Calu3 (cell line): ENCODE results near the gene INSIG1. TPM values are rescaled to one million over a fixed set of nuclear protein-coding genes. Genes with fewer than 3 reads are reported as not detected.

ENCODE experiments used
- BruUV-seq: library from RNA; stranded (reverse); fragments of 400-500 nt; replicated peaks from 2 replicates; lab custom pipeline; 2021; lab: Mats Ljungman, UMichigan
- CTCF ChIA-PET: fragments of 300-600 bp; sonication (Branson Sonifier 250); formaldehyde crosslinking; loops from one replicate; lab custom pipeline; 2022; ENCODE audit warnings: antibody characterized with exemption; lab: Charles Lee
- DNase-seq: peaks from one replicate; pipeline ENCODE4 v3.0.0; 2022
- H3K27ac Mint-ChIP-seq: one replicate; pipeline ENCODE4 v1.8.0; 2022; ENCODE audit warnings: mixed read lengths; ENCODE audit not compliant: unreplicated experiment
- H3K27me3 Mint-ChIP-seq: one replicate; pipeline ENCODE4 v1.8.0; 2022; ENCODE audit warnings: mixed read lengths; ENCODE audit not compliant: unreplicated experiment
- H3K36me3 Mint-ChIP-seq: one replicate; pipeline ENCODE4 v1.8.0; 2022; ENCODE audit warnings: mild to moderate bottlenecking, moderate library complexity, mixed read lengths; ENCODE audit not compliant: insufficient read depth, unreplicated experiment
- H3K4me1 Mint-ChIP-seq: one replicate; pipeline ENCODE4 v1.8.0; 2022; ENCODE audit warnings: mild to moderate bottlenecking, low read depth, mixed read lengths; ENCODE audit not compliant: unreplicated experiment
- H3K4me3 Mint-ChIP-seq: one replicate; pipeline ENCODE4 v1.8.0; 2022; ENCODE audit warnings: mild to moderate bottlenecking, low read depth, moderate library complexity, mixed read lengths; ENCODE audit not compliant: unreplicated experiment
- H3K9me3 Mint-ChIP-seq: one replicate; pipeline ENCODE4 v1.8.0; 2022; ENCODE audit warnings: low read depth, mixed read lengths; ENCODE audit not compliant: unreplicated experiment
- CTCF ChIP-seq: fragments of 200-600 bp; IDR thresholded peaks from one replicate; pipeline ENCODE4 v1.8.0; 2022; ENCODE audit warnings: antibody characterized with exemption; ENCODE audit not compliant: unreplicated experiment
- intact Hi-C: fragments of 100-400 bp; cut with micrococcal nuclease; formaldehyde crosslinking; loops from one replicate; pipeline ENCODE4 v1.10.0; 2022; ENCODE audit not compliant: unreplicated experiment
- total RNA-seq: library from RNA; stranded (reverse); gene quantifications from 2 replicates; pipeline ENCODE4 v1.2.3, GENCODE V29; 2022

INSIG1 gene
- total RNA-seq, 1 experiment from 2014 or later = 71.3 TPM

DNA sequence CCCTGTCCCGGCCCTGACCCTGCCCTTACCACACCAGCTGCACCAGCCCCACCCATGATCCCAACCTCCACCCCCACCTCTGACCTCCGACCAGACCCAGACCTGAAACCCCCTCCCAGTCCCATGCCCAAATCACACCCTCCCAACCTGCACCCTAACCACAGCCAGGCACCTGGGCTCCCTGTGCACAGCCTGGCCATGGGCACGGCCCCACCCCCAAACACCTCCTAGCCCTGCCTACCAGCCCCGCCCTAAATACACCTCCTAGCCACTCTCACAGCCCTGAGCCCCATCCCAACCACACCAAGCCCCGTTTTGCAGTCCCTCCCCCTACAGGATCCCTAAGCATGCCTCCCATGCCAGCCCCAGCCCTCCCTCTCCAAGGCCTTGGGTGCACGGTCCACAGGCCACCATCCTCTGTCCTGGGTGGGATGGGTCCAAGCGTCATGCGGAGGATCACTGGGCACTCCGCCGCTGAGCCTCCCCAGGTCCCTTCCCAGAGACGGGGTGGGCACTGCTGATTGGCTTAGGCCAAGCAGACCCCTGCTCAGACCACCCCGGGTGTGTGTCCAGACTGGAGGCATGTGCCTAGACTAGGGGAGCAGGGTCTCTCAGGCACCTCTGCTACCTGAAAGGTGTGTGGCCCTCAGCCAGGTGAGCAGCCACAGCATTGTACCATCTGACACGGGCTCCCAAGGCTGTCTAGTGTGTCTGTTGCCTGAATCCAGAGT is 30.1 kb downstream of the INSIG1 start:
- Mint-ChIP-seq H3K27ac (no peak overlapping the region), H3K9me3 (no peaks in the 10 kb centered on the region), H3K36me3 (no peaks in the 10 kb centered on the region), H3K4me3 (no peak overlapping the region), H3K4me1 (no peaks in the 10 kb centered on the region), H3K27me3 (no peaks in the 10 kb centered on the region)
- intact Hi-C loops = no loop called here
- TF ChIP-seq CTCF = no peak
- CTCF ChIA-PET = no interaction called here
- DNase-seq = no peak
- no TSS peak for BruUV-seq

- CTCF ChIA-PET = no interaction called here
- no peak overlapping the region for H3K4me3 Mint-ChIP-seq
- no peaks in the 10 kb centered on the region for H3K36me3 Mint-ChIP-seq
- BruUV-seq = no TSS peak
- no peaks in the 10 kb centered on the region for H3K4me1 Mint-ChIP-seq
- no peaks in the 10 kb centered on the region for H3K27me3 Mint-ChIP-seq
- DNase-seq = no peak
- no peak for TF ChIP-seq CTCF
- H3K27ac Mint-ChIP-seq = no peak overlapping the region
- H3K9me3 Mint-ChIP-seq = no peaks in the 10 kb centered on the region
- intact Hi-C loops = no loop called here
Observed at GRCh38 chr7:155329225-155329624, 31.5 kb downstream of the INSIG1 start.

DNA sequence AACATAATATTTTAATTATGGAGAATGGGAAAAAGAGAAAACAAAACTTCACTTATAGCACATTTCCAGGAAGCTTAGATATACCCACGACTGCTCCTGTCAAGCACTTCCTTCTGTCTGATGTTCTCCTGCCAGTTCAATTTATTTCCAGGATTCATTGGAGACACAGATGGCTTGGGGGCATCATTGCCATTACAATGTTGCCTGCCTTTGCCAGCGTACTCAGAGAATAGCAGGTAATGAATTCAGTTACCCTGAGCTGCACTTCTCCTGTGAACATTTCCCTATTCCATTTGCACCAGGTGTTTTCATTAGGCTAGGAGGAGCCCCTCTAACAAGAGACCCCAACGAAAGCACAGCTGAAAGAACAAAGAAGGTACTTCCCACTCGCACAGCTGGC is 33.7 kb downstream of the INSIG1 start:
- H3K27me3 Mint-ChIP-seq = no peaks in the 10 kb centered on the region
- no peak overlapping the region for H3K27ac Mint-ChIP-seq
- no peaks in the 10 kb centered on the region for H3K9me3 Mint-ChIP-seq
- intact Hi-C loops = no loop called here
- no peaks in the 10 kb centered on the region for H3K4me1 Mint-ChIP-seq
- no peak for TF ChIP-seq CTCF
- CTCF ChIA-PET = no interaction called here
- no TSS peak for BruUV-seq
- H3K36me3 Mint-ChIP-seq = no peaks in the 10 kb centered on the region
- DNase-seq = no peak
- H3K4me3 Mint-ChIP-seq = no peak overlapping the region

GRCh38 chr7:155333346-155334234 is 35.9 kb downstream of the INSIG1 start:
- no peaks in the 10 kb centered on the region for H3K36me3 Mint-ChIP-seq
- intact Hi-C loops = no loop called here

More at GRCh38 chr7:155333346-155334234, 35.9 kb downstream of the INSIG1 start:
- Mint-ChIP-seq H3K9me3 (no peaks in the 10 kb centered on the region), H3K27me3 (peaks cover 17% of the 10 kb centered on the region), H3K4me3 (no peak overlapping the region), H3K4me1 (no peaks in the 10 kb centered on the region), H3K27ac (no peak overlapping the region)
- TF ChIP-seq CTCF = no peak
- DNase-seq = no peak
- CTCF ChIA-PET = interaction anchor here (1.5 kb wide), 1 partner anchor 406 kb away, joined by 3 read pairs; no protein-coding TSS in a partner anchor
- no TSS peak for BruUV-seq
